NCI-H2171 treated with DMSO at 0.1 percent for 48 hours (cell line): ENCODE data around the gene AVPR1B.

Experiments
- DNase-seq: peaks from one replicate; lab custom pipeline; 2025; lab: John Stamatoyannopoulos, UW

Gene AVPR1B

GRCh38 chr1:206117151-206117948 is at the start of gene AVPR1B:
Gene AVPR1B, minus strand, starts transcription at chr1:206117388. Its CDS starts 498 bp downstream, at chr1:206116890.
- DNase-seq = peak; percentile 80

GRCh38 chr1:206145771-206146290 is 28.6 kb upstream of the AVPR1B start:
- no peak for DNase-seq

- peak; percentile 73 for DNase-seq
These were observed 27.4 kb upstream of the AVPR1B start for GRCh38 chr1:206144605-206145004.

- peak; percentile 93 for DNase-seq
These were observed 26.5 kb upstream of the AVPR1B start for GRCh38 chr1:206143537-206144172.

GRCh38 chr1:206142770-206143169 is 25.6 kb upstream of the AVPR1B start:
- no peak for DNase-seq

GRCh38 chr1:206142011-206142410 is 24.8 kb upstream of the AVPR1B start:
- DNase-seq = no peak

- peak; percentile 17 for DNase-seq
These were observed 19.1 kb upstream of the AVPR1B start for GRCh38 chr1:206136241-206136640.

GRCh38 chr1:206135248-206135647 is 18.1 kb upstream of the AVPR1B start:
- DNase-seq = peak; percentile 55

- no peak for DNase-seq
These were observed 16.7 kb upstream of the AVPR1B start for GRCh38 chr1:206133751-206134415.

GRCh38 chr1:206131037-206131436 is 13.8 kb upstream of the AVPR1B start:
- DNase-seq = no peak

- no peak for DNase-seq
These were observed 11.0 kb upstream of the AVPR1B start for GRCh38 chr1:206128196-206128595.

GRCh38 chr1:206127336-206127735 is 10.1 kb upstream of the AVPR1B start:
- no peak for DNase-seq

- DNase-seq = no peak
These were observed 8.2 kb upstream of the AVPR1B start for GRCh38 chr1:206125346-206125745.

- DNase-seq = no peak
These were observed 5.5 kb upstream of the AVPR1B start for GRCh38 chr1:206122686-206123085.

GRCh38 chr1:206121269-206121668 is 4.1 kb upstream of the AVPR1B start:
- no peak for DNase-seq

- no peak for DNase-seq
These were observed 3.2 kb upstream of the AVPR1B start for GRCh38 chr1:206120406-206120805.

GRCh38 chr1:206116873-206117150 is 376 bp downstream of the AVPR1B start:
- no peak for DNase-seq

- DNase-seq = no peak
These were observed 856 bp downstream of the AVPR1B start for GRCh38 chr1:206116191-206116872.

GRCh38 chr1:206115791-206116190 is 1.4 kb downstream of the AVPR1B start:
- DNase-seq = no peak

- DNase-seq = no peak
These were observed 2.2 kb downstream of the AVPR1B start for GRCh38 chr1:206114692-206115640.

- no peak for DNase-seq
These were observed 4.4 kb downstream of the AVPR1B start for GRCh38 chr1:206112600-206113301.
